ENCODE data around the gene KDF1. TPM values are rescaled to one million over a fixed set of nuclear protein-coding genes. Genes with fewer than 3 reads are reported as not detected.
"Not testable (repeated sequence)": the region's sequence is repeated elsewhere in the genome, so short reads cannot be mapped to it uniquely, and the experiment has no call there.

The KDF1 gene
- total and polyA plus RNA-seq, 2 experiments from 2014 or later: 13.6 to 21.1 TPM

GRCh38 chr1:26991310-26992116 lies 31.2 kb upstream of the KDF1 start:
- Mint-ChIP-seq H3K27ac (no peak overlapping the region), H3K4me3 (peak overlapping the region; percentile 6; the same call in 1 of the 3 replicates), H3K36me3 (ENCODE audit: low read depth) (peaks cover 16% of the 10 kb centered on the region), H3K9me3 (no peaks in the 10 kb centered on the region), H3K27me3 (ENCODE audit: insufficient read depth, low read depth, poor library complexity) (peaks cover 35% of the 10 kb centered on the region), H3K4me1 (peaks cover 28% of the 10 kb centered on the region)
- H3K4me2 ChIP-seq: no peak overlapping the region
- no peak overlapping the region for H3K4me3 ChIP-seq
- H2AFZ ChIP-seq: no peak overlapping the region; the same call in 1 of the 2 replicates
- peaks cover 23% of the 10 kb centered on the region for H3F3A ChIP-seq (replicated peaks; ENCODE audit: low read depth)
- peaks cover 10% of the 10 kb centered on the region; the same call in 1 of the 2 replicates for H3K36me3 ChIP-seq (ENCODE audit: insufficient read depth)
- no peak for ATAC-seq
- no peak overlapping the region for H3K27ac ChIP-seq (ENCODE audit: low read depth)
- no peak for TF ChIP-seq NANOG (IDR thresholded peaks at IDR 0.05; ENCODE audit: borderline replicate concordance)
- TF ChIP-seq ZNF114 (CRISPR knock-in tag; IDR thresholded peaks at IDR 0.05): no peak
- no peak for TF ChIP-seq JUNB (IDR thresholded peaks at IDR 0.05; ENCODE audit: unreplicated experiment)
- TF ChIP-seq POLR2AphosphoS5 (IDR thresholded peaks at IDR 0.05; ENCODE audit: low read depth): no peak
- no peak for TF ChIP-seq EZH2phosphoT487 (IDR thresholded peaks at IDR 0.05; ENCODE audit: unreplicated experiment)
- TF ChIP-seq STAT1 (IDR thresholded peaks at IDR 0.05; ENCODE audit: unreplicated experiment): no peak
- no peak for TF ChIP-seq EZH2 (IDR thresholded peaks at IDR 0.05; ENCODE audit: low read depth, unreplicated experiment)
- TF ChIP-seq REST (IDR thresholded peaks at IDR 0.05; ENCODE audit: unreplicated experiment): no peak
- TF ChIP-seq CREB1 (CRISPR knock-in tag; IDR thresholded peaks at IDR 0.05; ENCODE audit: low read depth): no peak
- no peak for TF ChIP-seq ZNF331 (CRISPR knock-in tag; IDR thresholded peaks at IDR 0.05; ENCODE audit: low read depth)
- H3K79me2 ChIP-seq (replicated peaks; ENCODE audit: insufficient read depth): peaks cover 26% of the 10 kb centered on the region
- no peaks in the 10 kb centered on the region for H3K27me3 ChIP-seq (ENCODE audit: insufficient read depth)
- DNase-seq (ENCODE audit: low spot score): no peak
- peaks cover 19% of the 10 kb centered on the region for H4K20me1 ChIP-seq (replicated peaks; ENCODE audit: insufficient read depth)
- H3K9me2 ChIP-seq (ENCODE audit: insufficient read depth): no peaks in the 10 kb centered on the region
- peaks cover 25% of the 10 kb centered on the region for H3K4me1 ChIP-seq (ENCODE audit: insufficient read depth)

DNA sequence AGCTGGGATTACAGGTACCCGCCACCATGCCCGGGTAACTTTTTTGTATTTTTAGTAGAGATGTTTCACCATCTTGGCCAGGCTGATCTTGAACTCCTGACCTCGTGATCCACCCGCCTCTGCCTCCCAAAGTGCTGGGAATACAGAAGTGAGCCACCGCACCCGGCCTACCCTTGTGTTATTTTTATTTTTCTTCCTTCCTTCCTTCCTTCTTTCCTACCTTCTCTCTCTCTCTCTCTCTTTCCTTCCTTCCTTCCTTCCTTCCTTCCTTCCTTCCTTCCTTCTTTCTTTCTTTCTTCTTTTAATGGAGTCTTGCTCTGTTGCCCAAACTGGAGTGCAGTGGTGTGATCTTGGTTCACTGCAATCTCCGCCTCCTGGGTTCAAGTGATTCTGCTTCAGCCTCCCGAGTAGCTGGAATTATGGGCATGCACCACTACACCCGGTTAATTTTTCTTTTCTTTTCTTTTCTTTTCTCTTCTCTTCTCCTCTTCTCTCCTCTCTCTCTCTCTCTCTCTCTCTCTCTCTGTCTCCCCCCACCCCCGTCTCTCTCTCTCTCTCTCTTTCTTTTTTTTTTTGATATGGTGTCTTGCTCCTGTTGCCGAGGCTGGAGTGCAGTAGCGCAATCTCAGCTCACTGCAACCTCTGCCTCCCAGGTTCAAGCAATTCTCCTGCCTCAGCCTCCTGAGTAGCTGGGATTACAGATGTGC lies 29.3 kb upstream of the KDF1 start:
- not testable (repeated sequence) for H3K27me3 ChIP-seq (ENCODE audit: insufficient read depth); H3K4me2 ChIP-seq; H3F3A ChIP-seq (replicated peaks; ENCODE audit: low read depth); H3K4me1 ChIP-seq (ENCODE audit: insufficient read depth); H2AFZ ChIP-seq; H3K36me3 Mint-ChIP-seq (ENCODE audit: low read depth); H3K4me3 ChIP-seq; H4K20me1 ChIP-seq (replicated peaks; ENCODE audit: insufficient read depth); DNase-seq (ENCODE audit: low spot score); H3K9me2 ChIP-seq (ENCODE audit: insufficient read depth); H3K27ac Mint-ChIP-seq; H3K4me3 Mint-ChIP-seq; H3K27ac ChIP-seq (ENCODE audit: low read depth); H3K79me2 ChIP-seq (replicated peaks; ENCODE audit: insufficient read depth); ATAC-seq; H3K9me3 Mint-ChIP-seq; H3K36me3 ChIP-seq (ENCODE audit: insufficient read depth)
- Mint-ChIP-seq H3K27me3 (ENCODE audit: insufficient read depth, low read depth, poor library complexity) (peaks cover 26% of the 10 kb centered on the region), H3K4me1 (peaks cover 12% of the 10 kb centered on the region)
